Posterior cingulate gyrus (tissue), 11 donors: Measurements from ENCODE around the gene TNFAIP8L1.
A peak's percentile ranks its signal among the peaks of the same experiment; 100 is the strongest.
"Not testable (repeated sequence)": the region's sequence is repeated elsewhere in the genome, so short reads cannot be mapped to it uniquely, and the experiment has no call there.

Source experiments
- DNase-seq, 10 donors: peaks; one replicate each; pipeline versions ENCODE4 v3.0.0 to v3.0.0-alpha.2; 2020 to 2021; ENCODE audit warnings: mixed read lengths in 3 of 10
- intact Hi-C: fragments of 100-400 bp; cut with DNase I; formaldehyde crosslinking; loops from one replicate; pipeline ENCODE4 v1.15.1; 2023

The TNFAIP8L1 gene

DNA sequence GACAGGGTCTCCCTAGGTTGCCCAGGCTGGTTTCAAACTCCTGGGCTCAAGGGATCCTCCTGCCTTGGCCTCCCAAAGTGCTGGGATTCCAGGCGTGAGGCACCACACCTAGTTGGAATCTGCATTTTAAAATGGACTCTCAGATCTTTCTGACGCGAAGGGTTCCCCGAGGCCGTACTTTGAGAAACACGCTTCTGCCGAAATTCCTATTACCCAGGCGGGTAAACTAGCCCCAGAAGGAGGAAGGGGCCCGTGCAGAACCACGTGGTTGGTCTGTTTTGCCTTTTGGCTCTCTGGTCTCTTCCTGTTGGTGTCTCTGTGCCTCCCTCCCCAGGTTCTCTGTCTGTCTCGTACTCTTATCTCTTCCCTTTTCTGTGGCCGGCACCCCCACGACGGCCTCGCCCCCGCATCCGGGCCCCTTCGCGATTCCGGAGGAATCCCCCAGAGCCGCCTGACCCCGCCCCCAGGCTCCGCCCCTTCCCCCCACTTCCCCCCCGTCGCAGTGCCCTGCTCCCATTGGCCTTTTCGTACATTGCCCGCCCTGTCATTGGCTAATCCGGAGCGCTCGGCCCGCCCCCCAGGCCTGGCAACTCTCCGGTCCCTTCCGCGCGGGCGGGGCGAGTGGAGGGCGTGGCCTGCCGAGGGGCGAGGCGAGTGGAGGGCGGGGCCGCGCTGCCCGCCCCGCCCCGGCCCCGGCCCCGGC lies at the start of gene TNFAIP8L1:
TSS of gene TNFAIP8L1 (plus strand) at position 689 of the 703 bp plus-strand sequence. CDS start 12,354 bp downstream, outside the sequence.
- intact Hi-C loops: loop anchor here (5.0 kb wide), 1 partner anchor 82 kb away; the partner anchor contains the start of gene SEMA6B
- peak; percentile 89 to 99 (median 96) for DNase-seq

DNA sequence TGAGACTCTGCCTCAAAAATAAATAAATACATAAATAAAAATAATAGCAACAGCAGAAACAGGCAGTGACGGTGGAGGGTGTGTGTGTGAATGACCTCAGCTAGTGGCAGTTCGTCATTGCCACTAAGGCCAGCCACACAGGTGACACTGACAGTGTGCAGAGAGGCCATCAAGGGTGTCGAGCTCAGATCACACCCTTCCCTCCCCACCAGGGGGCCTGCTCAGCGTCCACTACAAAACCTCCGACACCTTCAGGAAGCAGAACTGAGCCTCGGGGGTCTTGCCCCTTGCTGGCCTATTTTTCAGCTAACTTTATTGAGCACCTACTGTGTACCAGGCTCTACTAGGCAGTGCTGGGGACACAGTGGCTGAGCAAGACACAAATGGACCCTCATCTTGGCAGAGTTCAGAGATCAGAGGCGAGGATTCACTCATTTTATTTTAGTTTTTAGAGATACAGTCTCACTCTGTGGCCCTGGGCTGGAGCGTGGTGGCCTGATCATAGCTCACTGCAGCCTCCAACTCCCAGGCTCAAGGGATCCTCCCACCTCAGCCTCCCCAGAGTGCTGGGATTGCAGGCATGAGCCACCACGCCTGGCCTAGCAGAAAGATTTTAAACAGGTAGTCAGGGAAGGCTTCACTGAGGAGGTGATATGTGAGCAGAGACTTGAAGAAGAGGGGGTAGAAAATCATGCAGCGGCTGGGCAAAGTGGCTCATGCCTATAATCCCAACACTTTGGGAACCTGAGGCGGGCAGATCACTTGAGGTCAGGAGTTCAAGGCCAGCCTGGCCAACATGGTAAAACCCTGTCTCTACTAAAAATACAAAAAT lies 49.5 kb upstream of the TNFAIP8L1 start:
- peak in 1 of 10 donors; percentile 29 for DNase-seq
- intact Hi-C loops: no loop called here

GRCh38 chr19:4590559-4590958 lies 48.8 kb upstream of the TNFAIP8L1 start:
- intact Hi-C loops: no loop called here
- peak in 1 of 10 donors; percentile 54 for DNase-seq

GRCh38 chr19:4591320-4591719 lies 48.0 kb upstream of the TNFAIP8L1 start:
- no peak for DNase-seq

DNA sequence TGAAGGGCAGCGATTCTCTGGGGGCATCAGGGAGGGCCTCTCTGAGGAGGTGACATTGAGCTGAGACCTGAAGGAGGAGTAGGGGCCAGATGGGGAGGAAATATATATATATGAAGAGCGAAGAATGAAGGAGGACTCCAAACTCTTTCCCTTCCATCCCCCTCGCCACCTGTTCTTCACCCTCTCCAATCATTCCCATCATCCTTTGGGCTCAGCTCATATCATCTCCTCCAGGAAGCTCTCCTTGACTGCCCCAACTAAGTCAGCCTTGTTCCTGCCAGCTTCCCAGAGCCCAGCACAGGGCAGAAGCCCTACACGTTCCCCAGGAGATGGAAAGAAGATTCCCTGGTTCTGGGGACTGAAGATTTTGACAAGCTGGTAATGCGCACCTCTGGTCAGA lies 46.9 kb upstream of the TNFAIP8L1 start:
- DNase-seq: no peak
- intact Hi-C loops: no loop called here

More at GRCh38 chr19:4591320-4591719, 48.0 kb upstream of the TNFAIP8L1 start:
- intact Hi-C loops: no loop called here

DNA sequence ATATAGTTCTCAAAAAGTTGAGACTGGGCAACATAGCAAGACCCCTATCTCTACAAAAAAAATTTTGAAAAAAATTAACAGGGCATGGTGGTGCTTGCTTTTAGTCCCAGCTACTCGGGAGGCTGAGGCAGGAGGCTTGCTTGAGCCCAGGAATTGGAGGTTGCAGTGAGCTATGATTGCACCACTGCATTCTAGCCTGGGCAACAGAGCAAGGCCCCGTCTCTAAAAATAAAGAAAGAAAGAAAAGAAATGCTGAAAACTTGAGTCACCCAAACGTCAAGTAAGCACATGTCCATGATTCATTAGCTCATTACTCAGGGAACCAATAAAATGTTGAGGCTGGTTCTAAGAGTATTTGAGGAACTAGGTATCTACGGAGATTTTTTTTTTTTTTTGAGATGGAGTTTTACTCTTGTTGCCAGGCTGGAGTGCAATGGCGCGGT lies 45.9 kb upstream of the TNFAIP8L1 start:
- intact Hi-C loops: no loop called here
- DNase-seq: no peak

DNA sequence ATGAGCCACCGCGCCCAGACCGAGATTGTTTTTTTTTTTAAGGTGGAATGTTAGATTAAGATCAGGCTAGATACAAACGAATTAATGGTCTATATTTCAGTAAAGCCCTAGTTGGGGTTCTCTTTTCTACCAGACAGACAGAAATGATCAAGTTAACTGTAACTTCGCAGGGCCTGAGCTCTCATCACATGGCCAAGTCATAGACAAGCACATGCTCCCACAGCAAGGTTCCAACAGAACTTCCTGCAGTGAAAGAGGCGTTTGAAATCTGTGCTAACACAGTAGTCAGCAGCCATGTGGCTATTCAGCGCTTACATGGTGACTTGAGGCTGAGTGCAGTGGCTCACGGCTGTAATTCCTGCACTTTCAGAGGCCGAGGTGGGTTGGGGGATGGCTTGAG lies 45.1 kb upstream of the TNFAIP8L1 start:
- peak in 1 of 10 donors; percentile 19 for DNase-seq
- intact Hi-C loops: no loop called here

- intact Hi-C loops, DNase-seq: not testable (repeated sequence)
Measured at GRCh38 chr19:4595158-4595557, 44.2 kb upstream of the TNFAIP8L1 start.

DNA sequence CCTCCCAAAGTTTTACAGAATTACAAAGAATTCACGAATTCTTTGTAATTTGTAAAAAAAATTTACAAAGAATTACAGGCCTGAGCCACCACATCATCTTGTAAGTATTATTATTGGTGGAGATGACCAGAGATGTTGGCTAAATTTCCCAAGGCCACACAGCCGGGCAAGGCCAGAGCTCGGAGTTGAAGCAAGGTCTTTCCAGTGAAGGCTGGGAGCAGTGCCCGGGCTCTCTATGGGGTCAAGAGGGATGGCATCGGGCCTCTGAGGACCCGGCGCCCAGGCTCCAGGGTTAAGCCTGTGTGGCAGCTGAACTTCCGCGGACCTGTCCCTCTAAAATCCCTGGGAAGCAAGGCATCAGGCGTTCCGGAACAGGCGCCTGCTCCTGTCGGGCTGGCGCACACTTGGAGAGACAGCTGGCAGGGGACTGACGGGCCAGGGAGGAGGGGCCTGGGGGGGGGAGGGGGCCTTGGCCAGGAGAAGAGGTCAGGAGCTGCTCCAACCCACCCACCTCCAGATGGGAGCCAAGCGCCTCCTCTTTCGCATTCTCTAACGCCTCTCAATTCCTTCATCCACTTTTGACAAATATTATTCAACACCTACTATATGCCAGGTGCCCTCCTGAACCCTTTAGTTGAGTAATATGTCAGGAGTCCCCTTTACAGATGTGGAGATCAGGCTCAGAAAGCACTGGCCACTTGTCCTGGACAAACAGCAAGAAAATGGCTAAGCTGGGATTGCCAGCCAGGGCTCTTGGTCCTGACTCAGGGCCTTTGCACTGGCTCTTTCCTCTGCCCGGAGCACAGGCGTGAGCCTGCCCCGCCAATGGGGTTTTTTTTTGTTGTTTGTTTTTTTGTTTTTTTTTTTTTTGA lies 43.0 kb upstream of the TNFAIP8L1 start:
- no peak for DNase-seq
- intact Hi-C loops: no loop called here

DNA sequence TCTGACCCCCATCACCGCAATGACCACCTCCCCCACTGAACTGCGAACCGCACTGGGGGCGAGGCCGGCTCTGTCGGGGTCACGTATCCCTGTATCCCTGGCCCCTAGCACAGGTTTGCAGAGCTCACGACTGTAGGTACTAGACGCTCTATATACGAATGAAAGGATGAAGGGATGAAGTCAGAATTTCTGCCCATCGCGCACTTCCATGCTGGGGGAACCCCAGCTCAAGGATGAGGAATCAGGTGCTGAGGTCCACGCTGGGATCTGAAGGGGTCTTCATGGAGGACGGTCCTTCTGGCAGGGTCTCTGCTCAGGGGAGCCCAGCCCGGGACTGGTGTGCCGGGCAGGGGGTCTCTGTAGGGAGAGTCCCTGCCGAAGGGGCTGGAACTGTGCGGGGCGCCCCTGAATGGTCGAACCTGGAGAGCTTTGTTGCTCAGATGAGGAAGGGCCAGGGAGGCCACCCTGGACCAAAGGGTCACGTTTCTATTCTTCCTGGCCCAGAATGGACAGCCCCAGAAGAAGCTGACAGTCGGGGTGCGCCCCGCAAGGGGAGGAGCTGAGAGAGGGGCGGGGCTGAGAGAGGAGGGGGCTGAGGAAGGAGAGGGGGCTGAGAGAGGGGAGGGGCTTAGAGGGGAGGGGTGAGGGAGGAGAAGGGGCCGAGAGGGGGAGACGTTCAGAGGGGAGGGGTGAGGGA lies 41.9 kb upstream of the TNFAIP8L1 start:
- intact Hi-C loops: no loop called here
- no peak for DNase-seq

GRCh38 chr19:4597975-4598671 lies 41.2 kb upstream of the TNFAIP8L1 start:
- no peak for DNase-seq
- intact Hi-C loops: no loop called here

GRCh38 chr19:4598712-4599111 lies 40.6 kb upstream of the TNFAIP8L1 start:
- intact Hi-C loops: no loop called here
- DNase-seq: no peak

DNA sequence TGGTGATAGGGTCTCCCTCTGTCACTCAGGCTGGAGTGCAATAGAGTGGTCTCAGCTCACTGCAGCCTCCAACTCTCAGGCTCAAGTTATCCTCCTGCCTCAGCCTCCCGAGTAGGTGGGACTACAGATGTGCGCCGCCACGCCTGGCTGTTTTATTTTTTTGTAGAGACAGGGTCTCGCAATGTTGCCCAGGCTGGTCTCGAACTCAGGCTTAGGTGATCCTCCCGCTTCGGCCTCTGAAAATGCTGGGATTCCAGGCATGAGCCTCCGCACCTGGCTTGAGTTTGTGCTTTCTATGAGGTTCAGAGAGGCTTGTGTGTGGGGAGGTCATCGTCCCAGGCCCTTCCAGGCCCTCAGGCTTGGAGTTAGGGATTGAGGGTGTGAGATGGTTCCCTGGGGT lies 39.2 kb upstream of the TNFAIP8L1 start:
- DNase-seq: no peak
- intact Hi-C loops: no loop called here

GRCh38 chr19:4600893-4601292 lies 38.4 kb upstream of the TNFAIP8L1 start:
- intact Hi-C loops: no loop called here
- DNase-seq: no peak

GRCh38 chr19:4602173-4602788 lies 37.0 kb upstream of the TNFAIP8L1 start:
- intact Hi-C loops: no loop called here
- DNase-seq: no peak

- intact Hi-C loops: no loop called here
- no peak for DNase-seq
Measured at GRCh38 chr19:4602915-4603314, 36.4 kb upstream of the TNFAIP8L1 start.

GRCh38 chr19:4604912-4605311 lies 34.4 kb upstream of the TNFAIP8L1 start:
- intact Hi-C loops: no loop called here
- peak in 1 of 10 donors; percentile 28 for DNase-seq

DNA sequence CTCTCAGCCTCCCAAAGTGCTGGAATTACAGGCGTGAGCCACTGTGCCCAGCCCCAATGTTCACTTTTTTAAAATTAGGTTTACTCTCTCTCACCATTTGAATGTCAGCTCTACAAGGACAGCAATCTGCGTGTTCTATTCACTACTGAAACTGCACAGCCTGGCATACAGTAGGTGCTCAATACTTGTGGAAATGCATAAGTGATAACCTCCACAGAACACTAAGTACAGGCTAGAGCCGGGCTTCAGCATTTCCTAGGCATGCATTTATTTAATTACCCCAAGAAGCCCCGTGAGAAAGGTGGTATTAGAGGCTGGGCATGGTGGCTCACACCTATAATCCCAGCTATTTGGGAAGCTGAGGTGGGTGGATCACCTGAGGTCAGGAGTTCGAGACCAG lies 33.1 kb upstream of the TNFAIP8L1 start:
- DNase-seq: no peak
- intact Hi-C loops: no loop called here
